ENCODE measurements around the gene TSPYL1.

The TSPYL1 gene

DNA sequence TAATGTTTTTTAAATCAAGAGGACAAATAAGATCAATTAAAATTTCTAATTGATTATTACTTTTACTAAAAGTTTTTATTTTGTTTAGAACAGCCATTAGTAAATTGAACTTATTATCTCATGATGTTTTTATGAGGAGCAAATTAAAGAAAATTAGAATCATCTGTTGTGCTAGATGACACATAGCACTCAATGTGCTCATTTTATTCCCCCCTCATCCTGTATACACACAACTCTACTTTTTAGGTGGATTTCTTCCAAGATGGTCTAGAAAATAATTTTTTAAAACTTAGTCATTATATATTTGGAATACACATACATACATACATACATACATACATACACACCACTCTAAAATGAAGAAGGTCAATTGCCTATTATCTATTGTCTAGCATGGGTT lies 29.3 kb upstream of the TSPYL1 start:
- Histone ChIP-seq H3K27ac (replicated peaks) (no peak overlapping the region), H3K4me3 (replicated peaks; ENCODE audit: insufficient read depth, low read length) (no peak overlapping the region), H3K27me3 (ENCODE audit: insufficient read depth, poor library complexity, severe bottlenecking) (no peaks in the 10 kb centered on the region)
- DNase-seq (ENCODE audit: low read depth in 1 of 2, low spot score in 1 of 2): no peak
- TF ChIP-seq, protein P1, sequence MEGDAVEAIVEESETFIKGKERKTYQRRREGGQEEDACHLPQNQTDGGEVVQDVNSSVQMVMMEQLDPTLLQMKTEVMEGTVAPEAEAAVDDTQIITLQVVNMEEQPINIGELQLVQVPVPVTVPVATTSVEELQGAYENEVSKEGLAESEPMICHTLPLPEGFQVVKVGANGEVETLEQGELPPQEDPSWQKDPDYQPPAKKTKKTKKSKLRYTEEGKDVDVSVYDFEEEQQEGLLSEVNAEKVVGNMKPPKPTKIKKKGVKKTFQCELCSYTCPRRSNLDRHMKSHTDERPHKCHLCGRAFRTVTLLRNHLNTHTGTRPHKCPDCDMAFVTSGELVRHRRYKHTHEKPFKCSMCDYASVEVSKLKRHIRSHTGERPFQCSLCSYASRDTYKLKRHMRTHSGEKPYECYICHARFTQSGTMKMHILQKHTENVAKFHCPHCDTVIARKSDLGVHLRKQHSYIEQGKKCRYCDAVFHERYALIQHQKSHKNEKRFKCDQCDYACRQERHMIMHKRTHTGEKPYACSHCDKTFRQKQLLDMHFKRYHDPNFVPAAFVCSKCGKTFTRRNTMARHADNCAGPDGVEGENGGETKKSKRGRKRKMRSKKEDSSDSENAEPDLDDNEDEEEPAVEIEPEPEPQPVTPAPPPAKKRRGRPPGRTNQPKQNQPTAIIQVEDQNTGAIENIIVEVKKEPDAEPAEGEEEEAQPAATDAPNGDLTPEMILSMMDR (IDR thresholded peaks at IDR 0.05; ENCODE audit: insufficient read depth, low read length): no peak
- TF ChIP-seq, protein P2, sequence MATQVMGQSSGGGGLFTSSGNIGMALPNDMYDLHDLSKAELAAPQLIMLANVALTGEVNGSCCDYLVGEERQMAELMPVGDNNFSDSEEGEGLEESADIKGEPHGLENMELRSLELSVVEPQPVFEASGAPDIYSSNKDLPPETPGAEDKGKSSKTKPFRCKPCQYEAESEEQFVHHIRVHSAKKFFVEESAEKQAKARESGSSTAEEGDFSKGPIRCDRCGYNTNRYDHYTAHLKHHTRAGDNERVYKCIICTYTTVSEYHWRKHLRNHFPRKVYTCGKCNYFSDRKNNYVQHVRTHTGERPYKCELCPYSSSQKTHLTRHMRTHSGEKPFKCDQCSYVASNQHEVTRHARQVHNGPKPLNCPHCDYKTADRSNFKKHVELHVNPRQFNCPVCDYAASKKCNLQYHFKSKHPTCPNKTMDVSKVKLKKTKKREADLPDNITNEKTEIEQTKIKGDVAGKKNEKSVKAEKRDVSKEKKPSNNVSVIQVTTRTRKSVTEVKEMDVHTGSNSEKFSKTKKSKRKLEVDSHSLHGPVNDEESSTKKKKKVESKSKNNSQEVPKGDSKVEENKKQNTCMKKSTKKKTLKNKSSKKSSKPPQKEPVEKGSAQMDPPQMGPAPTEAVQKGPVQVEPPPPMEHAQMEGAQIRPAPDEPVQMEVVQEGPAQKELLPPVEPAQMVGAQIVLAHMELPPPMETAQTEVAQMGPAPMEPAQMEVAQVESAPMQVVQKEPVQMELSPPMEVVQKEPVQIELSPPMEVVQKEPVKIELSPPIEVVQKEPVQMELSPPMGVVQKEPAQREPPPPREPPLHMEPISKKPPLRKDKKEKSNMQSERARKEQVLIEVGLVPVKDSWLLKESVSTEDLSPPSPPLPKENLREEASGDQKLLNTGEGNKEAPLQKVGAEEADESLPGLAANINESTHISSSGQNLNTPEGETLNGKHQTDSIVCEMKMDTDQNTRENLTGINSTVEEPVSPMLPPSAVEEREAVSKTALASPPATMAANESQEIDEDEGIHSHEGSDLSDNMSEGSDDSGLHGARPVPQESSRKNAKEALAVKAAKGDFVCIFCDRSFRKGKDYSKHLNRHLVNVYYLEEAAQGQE (IDR thresholded peaks at IDR 0.05; ENCODE audit: insufficient replicate concordance, low read depth): no peak
- TF ChIP-seq SPI1 (IDR thresholded peaks at IDR 0.05; ENCODE audit: borderline replicate concordance, low read depth) (no peak), GABPA (IDR thresholded peaks at IDR 0.05; ENCODE audit: low read depth) (no peak), POLR2AphosphoS5 (IDR thresholded peaks at IDR 0.05; ENCODE audit: low read depth) (no peak)

DNA sequence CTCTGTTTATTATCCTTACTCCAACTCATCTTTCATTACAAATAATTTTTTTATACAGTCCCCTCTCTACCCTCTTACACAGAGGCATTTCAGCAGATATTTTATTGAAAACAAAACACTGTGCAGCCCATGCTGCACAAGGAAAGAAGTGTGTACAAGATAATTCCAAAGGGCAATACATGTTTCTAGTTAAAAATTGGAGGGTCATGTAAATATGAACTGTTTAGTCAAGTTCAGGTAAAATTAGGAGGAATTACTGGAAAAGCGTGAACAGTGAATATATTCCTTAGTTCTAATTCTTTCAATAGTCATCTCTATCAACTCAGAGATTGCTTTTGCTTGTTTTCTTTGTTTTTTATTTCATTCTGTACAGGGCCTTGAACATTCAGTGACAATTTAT lies 27.9 kb upstream of the TSPYL1 start:
- TF ChIP-seq SPI1 (IDR thresholded peaks at IDR 0.05; ENCODE audit: borderline replicate concordance, low read depth) (no peak), POLR2AphosphoS5 (IDR thresholded peaks at IDR 0.05; ENCODE audit: low read depth) (no peak), GABPA (IDR thresholded peaks at IDR 0.05; ENCODE audit: low read depth) (no peak)
- TF ChIP-seq, protein P1 (IDR thresholded peaks at IDR 0.05; ENCODE audit: insufficient read depth, low read length): no peak
- TF ChIP-seq, protein P2 (IDR thresholded peaks at IDR 0.05; ENCODE audit: insufficient replicate concordance, low read depth): no peak
- H3K27ac ChIP-seq (replicated peaks): no peak overlapping the region

DNA sequence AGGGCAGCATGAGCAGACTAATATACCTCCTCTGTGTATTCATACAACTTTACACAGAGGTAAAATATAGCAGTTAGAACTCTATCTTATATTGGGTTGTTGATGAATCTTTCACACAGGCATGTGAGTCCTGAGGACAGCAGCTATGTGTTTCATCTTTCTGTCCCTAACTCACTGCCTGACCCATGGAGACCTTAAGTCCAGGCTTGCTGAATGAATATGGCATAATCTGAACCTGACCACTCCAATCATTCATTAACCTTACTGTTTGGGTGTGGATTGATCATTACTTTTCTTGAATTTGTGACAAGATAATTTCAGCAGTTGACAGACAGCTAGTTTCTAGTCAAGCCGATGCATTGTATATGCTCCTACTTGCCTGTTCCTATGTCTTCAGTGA lies 27.3 kb upstream of the TSPYL1 start:
- H3K27me3 ChIP-seq (ENCODE audit: insufficient read depth, poor library complexity, severe bottlenecking): no peaks in the 10 kb centered on the region
- H3K27ac ChIP-seq (replicated peaks): no peak overlapping the region
- H3K4me3 ChIP-seq (replicated peaks; ENCODE audit: insufficient read depth, low read length): no peak overlapping the region
- DNase-seq (ENCODE audit: low read depth in 1 of 2, low spot score in 1 of 2): no peak
- no peak for TF ChIP-seq GABPA (IDR thresholded peaks at IDR 0.05; ENCODE audit: low read depth)
- TF ChIP-seq, protein P2 (IDR thresholded peaks at IDR 0.05; ENCODE audit: insufficient replicate concordance, low read depth): no peak
- no peak for TF ChIP-seq SPI1 (IDR thresholded peaks at IDR 0.05; ENCODE audit: borderline replicate concordance, low read depth)
- TF ChIP-seq, protein P1 (IDR thresholded peaks at IDR 0.05; ENCODE audit: insufficient read depth, low read length): no peak
- TF ChIP-seq POLR2AphosphoS5 (IDR thresholded peaks at IDR 0.05; ENCODE audit: low read depth): no peak

More for the DNA sequence above, 27.9 kb upstream of the TSPYL1 start:
- Histone ChIP-seq H3K4me3 (replicated peaks; ENCODE audit: insufficient read depth, low read length) (no peak overlapping the region), H3K27me3 (ENCODE audit: insufficient read depth, poor library complexity, severe bottlenecking) (no peaks in the 10 kb centered on the region)
- no peak for DNase-seq (ENCODE audit: low read depth in 1 of 2, low spot score in 1 of 2)

Data from HL-60 (cell line).